PFSK-1 (cell line): ENCODE data around the gene KCNK1.

Experiments used
- FOXP2 ChIP-seq: optimal IDR thresholded peaks from 2 replicates; pipeline ENCODE3; 2011; ENCODE audit warnings: borderline replicate concordance, control low read depth, inconsistent platforms; ENCODE audit not compliant: insufficient read depth; ENCODE audit errors: extremely low read length, extremely low read depth
- POLR2AphosphoS5 ChIP-seq: IDR thresholded peaks from 2 replicates; pipeline ENCODE4 v1.6.1; 2012; ENCODE audit warnings: low read depth, mild to moderate bottlenecking, control low read depth, low read length, moderate library complexity
- SIN3A ChIP-seq: IDR thresholded peaks from 2 replicates; pipeline ENCODE4 v1.6.1; 2012; ENCODE audit warnings: mild to moderate bottlenecking, low read length, moderate library complexity, borderline replicate concordance; ENCODE audit not compliant: insufficient read depth
- TF ChIP-seq, protein P1 (sequence below), 2 experiments: IDR thresholded peaks; 2 replicates each; pipeline versions ENCODE4 v1.6.1 to v1.8.0; 2011 to 2012; ENCODE audit warnings: low read depth in 2 of 2, low read length in 2 of 2, control low read depth in 1 of 2, inconsistent platforms in 1 of 2, mild to moderate bottlenecking in 1 of 2, moderate library complexity in 1 of 2; ENCODE audit not compliant: insufficient read depth in 1 of 2

- TF ChIP-seq, protein P1, sequence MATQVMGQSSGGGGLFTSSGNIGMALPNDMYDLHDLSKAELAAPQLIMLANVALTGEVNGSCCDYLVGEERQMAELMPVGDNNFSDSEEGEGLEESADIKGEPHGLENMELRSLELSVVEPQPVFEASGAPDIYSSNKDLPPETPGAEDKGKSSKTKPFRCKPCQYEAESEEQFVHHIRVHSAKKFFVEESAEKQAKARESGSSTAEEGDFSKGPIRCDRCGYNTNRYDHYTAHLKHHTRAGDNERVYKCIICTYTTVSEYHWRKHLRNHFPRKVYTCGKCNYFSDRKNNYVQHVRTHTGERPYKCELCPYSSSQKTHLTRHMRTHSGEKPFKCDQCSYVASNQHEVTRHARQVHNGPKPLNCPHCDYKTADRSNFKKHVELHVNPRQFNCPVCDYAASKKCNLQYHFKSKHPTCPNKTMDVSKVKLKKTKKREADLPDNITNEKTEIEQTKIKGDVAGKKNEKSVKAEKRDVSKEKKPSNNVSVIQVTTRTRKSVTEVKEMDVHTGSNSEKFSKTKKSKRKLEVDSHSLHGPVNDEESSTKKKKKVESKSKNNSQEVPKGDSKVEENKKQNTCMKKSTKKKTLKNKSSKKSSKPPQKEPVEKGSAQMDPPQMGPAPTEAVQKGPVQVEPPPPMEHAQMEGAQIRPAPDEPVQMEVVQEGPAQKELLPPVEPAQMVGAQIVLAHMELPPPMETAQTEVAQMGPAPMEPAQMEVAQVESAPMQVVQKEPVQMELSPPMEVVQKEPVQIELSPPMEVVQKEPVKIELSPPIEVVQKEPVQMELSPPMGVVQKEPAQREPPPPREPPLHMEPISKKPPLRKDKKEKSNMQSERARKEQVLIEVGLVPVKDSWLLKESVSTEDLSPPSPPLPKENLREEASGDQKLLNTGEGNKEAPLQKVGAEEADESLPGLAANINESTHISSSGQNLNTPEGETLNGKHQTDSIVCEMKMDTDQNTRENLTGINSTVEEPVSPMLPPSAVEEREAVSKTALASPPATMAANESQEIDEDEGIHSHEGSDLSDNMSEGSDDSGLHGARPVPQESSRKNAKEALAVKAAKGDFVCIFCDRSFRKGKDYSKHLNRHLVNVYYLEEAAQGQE (IDR thresholded peaks at IDR 0.05; ENCODE audit: insufficient read depth in 1 of 2, low read depth in 2 of 2, low read length in 2 of 2) = no peak
- no peak for TF ChIP-seq POLR2AphosphoS5
- TF ChIP-seq FOXP2 = no peak
- no peak for TF ChIP-seq SIN3A
Measured at GRCh38 chr1:233679591-233680373, 65.9 kb downstream of the KCNK1 start.
